HepG2 (cell line): Measurements from ENCODE around the gene POLA2. TPM values are rescaled to one million over a fixed set of nuclear protein-coding genes. Genes with fewer than 3 reads are reported as not detected.

Experiments used
- AGO1 ChIP-seq: fragments of 200-400 bp; formaldehyde crosslinking; IDR thresholded peaks from 2 replicates; pipeline ENCODE4 v1.6.1; 2017; ENCODE audit warnings: mild to moderate bottlenecking, low read depth, low read length, moderate library complexity; ENCODE audit not compliant: poor library complexity, severe bottlenecking
- DNMT3B ChIP-seq: conservative IDR thresholded peaks from 2 replicates; pipeline ENCODE4 v1.6.1; 2016; ENCODE audit warnings: missing biosample characterization, control low read depth
- FOSL1 ChIP-seq: sonication (generic); formaldehyde crosslinking; IDR thresholded peaks from 2 replicates; pipeline ENCODE4 v1.9.0; 2021; ENCODE audit warnings: missing genetic modification reagents, borderline replicate concordance
- KLF15 ChIP-seq: sonication (generic); formaldehyde crosslinking; IDR thresholded peaks from 2 replicates; pipeline ENCODE4 v1.8.1; 2023; ENCODE audit warnings: borderline replicate concordance, mild to moderate bottlenecking, inconsistent platforms, missing genetic modification reagents, mixed read lengths
- MED1 ChIP-seq: sonication (generic); formaldehyde crosslinking; IDR thresholded peaks from 2 replicates; pipeline ENCODE4 v1.4.0; 2020; ENCODE audit warnings: missing genetic modification reagents
- MIXL1 ChIP-seq: IDR thresholded peaks from 2 replicates; pipeline ENCODE4 v1.6.1; 2016
- PAXIP1 ChIP-seq: sonication (generic); formaldehyde crosslinking; conservative IDR thresholded peaks from 2 replicates; pipeline ENCODE4 v1.4.0; 2020; ENCODE audit warnings: mild to moderate bottlenecking, missing genetic modification reagents, moderate library complexity
- PHF5A ChIP-seq: IDR thresholded peaks from one replicate; pipeline ENCODE4 v1.6.1; 2018; ENCODE audit warnings: low read depth, missing genetic modification reagents; ENCODE audit not compliant: unreplicated experiment
- POLR2AphosphoS5 ChIP-seq: IDR thresholded peaks from 2 replicates; pipeline ENCODE4 v1.6.1; 2012; ENCODE audit warnings: low read depth, low read length
- PPARG ChIP-seq: conservative IDR thresholded peaks from 2 replicates; pipeline ENCODE4 v1.6.1; 2016; ENCODE audit warnings: missing biosample characterization, missing genetic modification reagents
- YEATS4 ChIP-seq: sonication (generic); formaldehyde crosslinking; IDR thresholded peaks from 2 replicates; pipeline ENCODE4 v1.4.0; 2020; ENCODE audit warnings: missing genetic modification reagents, borderline replicate concordance
- polyA plus RNA-seq, 8 experiments: library from polyadenylated mRNA; depleted of rRNA in 3 of 8; stranded (reverse) in 7 of 8; unstranded in 1 of 8; fragments of >200 nt; fragmentation: Illumina TruSeq in 4 of 8; extraction: Trizol in 4 of 8; gene quantifications; 2 replicates each; pipeline versions ENCODE4 v1.2.1 to v1.2.3, GENCODE V29; 2011 to 2016; ENCODE audit warnings: low read depth in 4 of 8, missing spikeins in 1 of 8, mixed read lengths in 1 of 8; ENCODE audit not compliant: insufficient read depth in 1 of 8
- total RNA-seq, 5 experiments: library from RNA; depleted of rRNA; stranded (reverse); fragments of >200 nt; fragmentation: Illumina TruSeq; extraction: Trizol; gene quantifications; 2 replicates each; pipeline ENCODE4 v1.2.3, GENCODE V29; 2016; ENCODE audit warnings: low read depth in 1 of 5

Gene POLA2
- total and polyA plus RNA-seq, 2 of the 13 experiments (the other 11 are each of a cell fraction or from before 2014, with no cell fraction given) = 9.7 to 15.6 TPM

GRCh38 chr11:65275906-65276305, 14.1 kb downstream of the POLA2 start (continued):
- TF ChIP-seq YEATS4 (CRISPR knock-in tag) (no peak), MIXL1 (CRISPR knock-in tag) (peak; percentile 88), KLF15 (CRISPR knock-in tag) (no peak), DNMT3B (no peak), AGO1 (no peak), PPARG (CRISPR knock-in tag) (0 out of 2 replicates have a peak, but pooled peaks have one; percentile 19), PHF5A (CRISPR knock-in tag) (no peak), MED1 (CRISPR knock-in tag) (peak; percentile 26; the same call in 1 of the 2 replicates), PAXIP1 (CRISPR knock-in tag) (peak; percentile 28; the same call in 1 of the 2 replicates), FOSL1 (CRISPR knock-in tag) (no peak), POLR2AphosphoS5 (0 out of 2 replicates have a peak, but pooled peaks have one; percentile 26)
- TF ChIP-seq, all 625 proteins: peak for 11
